ENCODE data around the gene SERAC1. TPM values are rescaled to one million over a fixed set of nuclear protein-coding genes. Genes with fewer than 3 reads are reported as not detected.
A peak's percentile ranks its signal among the peaks of the same experiment; 100 is the strongest.

The SERAC1 gene
- total RNA-seq, 1 donor from 2014 or later, result 17.1 TPM

DNA sequence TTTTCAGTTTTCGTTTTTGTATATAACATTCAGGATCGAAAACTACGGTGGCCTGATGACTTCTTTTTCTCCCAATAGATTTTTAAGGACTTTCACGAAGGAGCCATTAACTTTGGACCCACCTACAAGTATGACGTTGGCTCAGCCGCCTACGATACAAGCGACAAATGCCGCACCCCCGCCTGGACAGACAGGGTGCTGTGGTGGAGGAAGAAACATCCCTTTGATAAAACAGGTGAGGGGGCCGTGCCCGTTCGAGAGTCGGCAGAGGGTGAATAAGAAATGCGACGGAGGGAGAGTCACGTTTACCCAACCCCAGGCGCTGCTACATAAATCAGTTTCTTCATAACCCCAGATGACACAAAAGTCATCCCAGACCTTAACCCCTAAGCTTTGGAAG is 91.5 kb downstream of the SERAC1 start:
- no peak for DNase-seq (ENCODE audit: low spot score)
- Mint-ChIP-seq H3K27me3 (ENCODE audit: low read depth) (no peaks in the 10 kb centered on the region), H3K36me3 (ENCODE audit: low read depth) (peaks cover 43% of the 10 kb centered on the region), H3K4me3 (ENCODE audit: unreplicated experiment) (no peak overlapping the region), H3K27ac (ENCODE audit: unreplicated experiment) (no peak overlapping the region), H3K4me1 (ENCODE audit: low read depth) (peaks cover 7% of the 10 kb centered on the region), H3K9me3 (ENCODE audit: low read depth) (no peaks in the 10 kb centered on the region)
- TF ChIP-seq, protein P1, sequence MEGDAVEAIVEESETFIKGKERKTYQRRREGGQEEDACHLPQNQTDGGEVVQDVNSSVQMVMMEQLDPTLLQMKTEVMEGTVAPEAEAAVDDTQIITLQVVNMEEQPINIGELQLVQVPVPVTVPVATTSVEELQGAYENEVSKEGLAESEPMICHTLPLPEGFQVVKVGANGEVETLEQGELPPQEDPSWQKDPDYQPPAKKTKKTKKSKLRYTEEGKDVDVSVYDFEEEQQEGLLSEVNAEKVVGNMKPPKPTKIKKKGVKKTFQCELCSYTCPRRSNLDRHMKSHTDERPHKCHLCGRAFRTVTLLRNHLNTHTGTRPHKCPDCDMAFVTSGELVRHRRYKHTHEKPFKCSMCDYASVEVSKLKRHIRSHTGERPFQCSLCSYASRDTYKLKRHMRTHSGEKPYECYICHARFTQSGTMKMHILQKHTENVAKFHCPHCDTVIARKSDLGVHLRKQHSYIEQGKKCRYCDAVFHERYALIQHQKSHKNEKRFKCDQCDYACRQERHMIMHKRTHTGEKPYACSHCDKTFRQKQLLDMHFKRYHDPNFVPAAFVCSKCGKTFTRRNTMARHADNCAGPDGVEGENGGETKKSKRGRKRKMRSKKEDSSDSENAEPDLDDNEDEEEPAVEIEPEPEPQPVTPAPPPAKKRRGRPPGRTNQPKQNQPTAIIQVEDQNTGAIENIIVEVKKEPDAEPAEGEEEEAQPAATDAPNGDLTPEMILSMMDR (IDR thresholded peaks at IDR 0.05), result no peak

DNA sequence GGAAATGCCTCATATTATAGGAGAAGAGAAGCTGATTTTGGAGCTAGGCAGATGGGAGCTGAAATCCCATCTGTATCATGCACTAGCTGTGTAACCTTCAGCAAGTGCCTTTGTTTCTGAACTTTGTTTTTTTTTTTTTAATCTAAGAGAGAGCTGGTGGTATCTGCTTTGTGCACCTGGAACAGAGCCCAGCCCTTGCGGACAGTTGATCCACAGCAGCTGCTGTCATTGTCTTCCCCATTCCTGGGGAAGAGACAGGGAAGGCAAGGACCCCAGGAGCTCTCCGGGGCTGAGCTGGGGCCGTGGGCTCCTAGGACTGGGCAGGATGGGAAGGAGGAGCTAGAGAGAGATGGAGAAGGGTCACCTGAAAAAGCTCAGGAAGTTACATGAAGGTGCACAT is 94.3 kb downstream of the SERAC1 start:
- TF ChIP-seq, protein P1 (IDR thresholded peaks at IDR 0.05), result no peak
- Mint-ChIP-seq H3K4me3 (ENCODE audit: unreplicated experiment) (no peak overlapping the region), H3K27me3 (ENCODE audit: low read depth) (no peaks in the 10 kb centered on the region), H3K9me3 (ENCODE audit: low read depth) (no peaks in the 10 kb centered on the region), H3K36me3 (ENCODE audit: low read depth) (peaks cover 36% of the 10 kb centered on the region), H3K4me1 (ENCODE audit: low read depth) (peaks cover 30% of the 10 kb centered on the region), H3K27ac (ENCODE audit: unreplicated experiment) (no peak overlapping the region)
- DNase-seq (ENCODE audit: low spot score), result no peak

- Mint-ChIP-seq H3K27ac (ENCODE audit: unreplicated experiment) (peak overlapping the region; percentile 74), H3K4me1 (ENCODE audit: low read depth) (peaks cover 43% of the 10 kb centered on the region), H3K27me3 (ENCODE audit: low read depth) (no peaks in the 10 kb centered on the region), H3K4me3 (ENCODE audit: unreplicated experiment) (no peak overlapping the region), H3K9me3 (ENCODE audit: low read depth) (no peaks in the 10 kb centered on the region), H3K36me3 (ENCODE audit: low read depth) (peaks cover 31% of the 10 kb centered on the region)
- TF ChIP-seq, protein P1 (IDR thresholded peaks at IDR 0.05), result peak; percentile 95
- no peak for DNase-seq (ENCODE audit: low spot score)
Measured at GRCh38 chr6:158072083-158072721, 95.9 kb downstream of the SERAC1 start.

DNA sequence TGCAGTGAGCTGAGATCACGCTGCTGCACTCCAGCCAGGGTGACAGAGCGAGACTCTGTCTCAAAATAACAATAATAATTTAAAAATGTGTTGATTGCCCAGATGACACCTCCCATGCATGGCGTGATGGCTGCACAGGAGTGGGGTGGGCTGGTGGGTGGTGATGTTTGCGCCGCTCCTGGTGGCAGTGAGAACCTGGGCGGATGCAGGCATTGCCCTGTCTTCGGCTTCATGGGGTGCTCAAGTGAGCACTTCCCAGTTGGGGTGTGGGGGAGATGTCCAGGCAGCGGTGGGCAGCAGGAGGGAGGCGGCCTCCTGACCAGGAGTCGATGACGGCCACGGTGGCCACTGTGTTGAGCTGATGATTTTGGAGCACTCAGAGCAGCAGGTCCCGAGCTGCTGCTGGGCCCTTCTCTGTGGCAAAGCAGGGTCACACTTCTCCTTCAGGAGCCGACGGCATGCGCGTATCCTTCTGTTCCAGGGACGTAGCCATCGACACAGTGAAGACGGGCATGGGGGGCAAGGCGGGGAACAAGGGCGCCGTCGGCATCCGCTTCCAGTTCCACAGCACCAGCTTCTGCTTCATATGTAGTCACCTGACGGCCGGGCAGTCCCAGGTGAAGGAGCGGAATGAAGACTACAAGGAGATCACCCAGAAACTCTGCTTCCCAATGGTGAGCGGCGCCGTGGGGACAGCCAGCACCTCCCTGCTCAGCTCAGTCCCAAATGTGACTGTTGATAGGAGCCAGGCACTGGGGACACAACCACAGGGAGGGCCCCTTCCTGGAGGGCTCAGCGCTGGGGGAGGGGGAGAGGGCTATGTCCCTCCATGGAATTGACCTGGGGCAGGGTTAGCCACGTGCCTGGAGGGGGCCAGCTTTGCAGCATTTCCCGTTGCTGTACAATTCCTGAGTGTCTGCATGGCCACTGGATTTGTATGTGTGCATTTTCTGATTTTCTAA is 96.7 kb downstream of the SERAC1 start:
- Mint-ChIP-seq H3K4me3 (ENCODE audit: unreplicated experiment) (no peak overlapping the region), H3K4me1 (ENCODE audit: low read depth) (peaks cover 43% of the 10 kb centered on the region), H3K9me3 (ENCODE audit: low read depth) (no peaks in the 10 kb centered on the region), H3K27ac (ENCODE audit: unreplicated experiment) (peak overlapping the region; percentile 74), H3K27me3 (ENCODE audit: low read depth) (no peaks in the 10 kb centered on the region), H3K36me3 (ENCODE audit: low read depth) (peaks cover 33% of the 10 kb centered on the region)
- DNase-seq (ENCODE audit: low spot score), result no peak
- TF ChIP-seq, protein P1 (IDR thresholded peaks at IDR 0.05), result no peak

GRCh38 chr6:158070513-158070912 is 97.5 kb downstream of the SERAC1 start:
- peaks cover 43% of the 10 kb centered on the region for H3K4me1 Mint-ChIP-seq (ENCODE audit: low read depth)

More at GRCh38 chr6:158070513-158070912, 97.5 kb downstream of the SERAC1 start:
- DNase-seq (ENCODE audit: low spot score), result no peak
- peak overlapping the region; percentile 93 for H3K27ac Mint-ChIP-seq (ENCODE audit: unreplicated experiment)
- peaks cover 32% of the 10 kb centered on the region for H3K36me3 Mint-ChIP-seq (ENCODE audit: low read depth)
- TF ChIP-seq, protein P1 (IDR thresholded peaks at IDR 0.05), result no peak
- H3K4me3 Mint-ChIP-seq (ENCODE audit: unreplicated experiment), result no peak overlapping the region
- no peaks in the 10 kb centered on the region for H3K27me3 Mint-ChIP-seq (ENCODE audit: low read depth)
- H3K9me3 Mint-ChIP-seq (ENCODE audit: low read depth), result no peaks in the 10 kb centered on the region

Measured in chondrocyte (in vitro differentiated cells).